Stimulated activated CD8-positive, alpha-beta memory T cell treated with anti-CD3 and anti-CD28 coated beads, Interleukin-4, amount 100 ng/mL, for 24 hours (primary cell): ENCODE data around the gene STPG2.
"Not testable (repeated sequence)": the region's sequence is repeated elsewhere in the genome, so short reads cannot be mapped to it uniquely, and the experiment has no call there.

Experiments used
- DNase-seq: peaks from one replicate; pipeline ENCODE4 v3.0.0-alpha.2; 2020; ENCODE audit warnings: low read depth

Gene STPG2

DNA sequence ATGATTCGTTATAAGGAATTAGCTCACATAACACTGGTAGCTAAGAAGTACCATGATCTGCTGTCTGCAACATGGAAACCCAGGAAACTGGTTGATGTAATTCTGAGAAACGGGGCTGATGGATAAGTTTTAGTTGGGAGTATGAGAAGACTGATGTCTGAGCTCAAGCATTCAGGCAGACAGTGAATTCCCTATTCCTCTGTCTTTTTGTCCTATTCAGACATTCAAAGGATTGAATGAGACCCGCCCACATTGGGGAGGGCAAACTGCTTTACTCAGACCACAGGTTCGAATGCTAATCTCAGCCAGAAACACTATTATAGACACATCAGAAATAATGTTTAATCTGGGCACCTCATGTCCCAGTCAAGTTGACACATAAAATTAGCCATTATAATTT, 515.5 kb downstream of the STPG2 start:
- no peak for DNase-seq

GRCh38 chr4:97624204-97624603, 519.1 kb downstream of the STPG2 start:
- no peak for DNase-seq

- no peak for DNase-seq
Observed at GRCh38 chr4:97605932-97606331, 537.3 kb downstream of the STPG2 start.

GRCh38 chr4:97593248-97593647, 550.0 kb downstream of the STPG2 start:
- DNase-seq, result no peak

GRCh38 chr4:97590266-97590665, 553.0 kb downstream of the STPG2 start:
- DNase-seq, result no peak

DNA sequence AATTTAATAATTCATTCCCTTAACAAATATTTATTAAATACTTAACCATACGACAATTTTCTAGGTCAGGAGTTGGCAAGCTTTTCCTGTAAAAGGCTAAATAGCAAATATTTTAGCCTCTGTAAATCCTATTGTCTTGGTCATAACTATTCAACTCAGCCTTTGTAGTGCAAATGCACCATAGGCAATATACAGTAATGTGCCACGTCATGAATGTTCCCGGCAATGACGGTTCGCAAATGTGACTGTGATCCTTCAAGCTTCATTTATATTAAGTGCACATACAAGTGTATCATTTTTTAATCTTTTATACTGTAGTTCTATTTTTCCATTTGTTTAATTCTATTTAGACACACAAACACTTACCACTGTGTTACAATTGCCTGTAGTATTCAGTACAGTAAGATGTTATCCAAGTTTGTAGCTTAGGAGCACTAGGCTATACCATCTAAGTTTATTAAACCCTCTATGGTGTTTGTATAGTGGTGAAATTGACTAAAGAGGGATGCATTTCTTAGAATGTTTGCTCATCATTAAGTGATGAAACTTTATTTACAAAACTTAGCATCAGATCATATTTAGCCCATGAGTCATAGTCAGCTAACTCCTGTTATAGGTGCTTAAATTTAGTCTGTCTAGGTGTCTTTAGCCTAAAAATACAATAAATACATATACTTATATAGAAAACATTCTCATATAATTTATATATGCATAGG, 553.6 kb downstream of the STPG2 start:
- no peak for DNase-seq

GRCh38 chr4:97587912-97588311, 555.4 kb downstream of the STPG2 start:
- DNase-seq, result no peak

- no peak for DNase-seq
Observed at GRCh38 chr4:97585274-97585673, 558.0 kb downstream of the STPG2 start.

DNA sequence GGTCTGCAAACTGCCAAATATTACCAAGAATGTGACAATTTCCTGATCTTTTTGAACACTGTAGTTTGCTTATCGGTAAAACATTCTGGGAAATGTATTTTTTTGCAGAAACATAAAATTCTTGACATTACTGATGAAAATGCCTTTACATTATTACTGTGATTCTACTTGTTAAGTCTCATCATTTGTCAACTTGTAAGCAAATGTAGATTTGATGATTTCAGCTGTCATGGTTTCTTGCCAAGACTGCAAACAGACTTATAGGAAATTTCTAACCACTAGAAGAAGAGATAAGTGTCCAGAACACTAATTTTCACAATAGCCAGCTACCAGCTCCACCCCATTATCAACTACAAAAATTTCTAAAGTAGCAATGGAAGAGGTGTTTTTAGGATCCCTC, 560.4 kb downstream of the STPG2 start:
- no peak for DNase-seq

- no peak for DNase-seq
Observed at GRCh38 chr4:97577004-97577403, 566.3 kb downstream of the STPG2 start.

DNA sequence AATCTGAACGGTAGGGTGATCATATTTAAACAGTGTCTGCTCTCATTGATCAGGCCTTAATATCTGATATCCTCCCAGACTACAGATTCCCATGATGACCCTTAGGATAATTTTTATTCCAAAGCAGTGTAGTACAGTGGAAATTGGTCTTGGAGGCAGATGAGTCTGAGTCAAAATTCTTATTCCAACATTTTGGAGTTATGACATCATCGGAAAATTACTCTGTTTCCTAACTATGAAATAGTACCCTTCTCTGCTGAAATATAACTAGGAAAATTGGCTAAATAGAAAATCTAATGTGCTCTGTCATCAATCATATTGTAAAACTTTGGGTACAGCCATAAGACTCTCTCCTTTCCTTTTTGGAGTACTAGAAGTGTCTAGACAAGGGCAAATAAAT, 583.3 kb downstream of the STPG2 start:
- no peak for DNase-seq

DNA sequence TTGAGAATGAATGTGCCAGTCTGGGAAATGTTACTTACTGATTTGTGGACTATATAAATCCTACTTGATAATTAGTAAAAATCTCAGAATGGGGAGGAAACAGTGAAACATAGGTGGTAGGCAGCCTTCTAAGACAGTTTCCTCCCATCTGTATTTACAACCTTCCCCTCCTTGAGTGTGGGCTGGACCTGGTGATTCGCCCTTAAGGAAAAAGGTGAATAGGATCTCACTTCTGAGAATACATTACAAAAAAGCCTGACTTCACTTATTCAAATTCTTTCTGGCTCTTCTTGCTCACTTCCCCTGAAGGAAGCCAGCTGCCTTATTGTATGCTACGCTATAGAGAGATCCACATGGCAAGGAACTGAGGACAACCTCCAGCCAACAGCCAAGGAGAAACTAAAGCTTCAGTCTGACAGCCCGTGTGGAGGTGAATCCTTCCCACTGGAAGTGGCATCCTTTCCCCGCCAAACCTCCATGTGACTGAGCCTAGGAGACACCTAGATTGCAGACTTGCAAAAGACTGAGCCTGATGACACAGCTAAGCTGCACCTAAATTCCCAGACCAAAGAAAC, 585.0 kb downstream of the STPG2 start:
- DNase-seq, result no peak

DNA sequence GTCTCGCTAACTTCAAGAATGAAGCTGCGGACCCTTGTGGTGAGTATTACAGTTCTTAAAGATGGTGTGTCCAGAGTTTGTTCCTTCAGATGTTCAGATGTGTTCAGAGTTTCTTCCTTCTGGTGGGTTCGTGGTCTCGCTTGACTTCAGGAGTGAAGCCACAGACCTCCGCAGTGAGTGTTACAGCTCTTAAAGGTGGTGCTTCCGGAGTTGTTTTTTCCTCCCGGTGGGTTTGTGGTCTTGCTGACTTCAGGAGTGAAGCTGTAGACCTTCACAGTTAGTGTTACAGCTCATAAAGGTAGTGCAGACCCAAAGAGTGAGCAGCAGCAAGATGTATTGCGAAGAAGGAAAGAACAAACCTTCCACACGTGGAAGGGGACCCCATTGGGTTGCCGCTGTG, 592.6 kb downstream of the STPG2 start:
- not testable (repeated sequence) for DNase-seq

GRCh38 chr4:97548943-97549583, 594.2 kb downstream of the STPG2 start:
- DNase-seq, result no peak

DNA sequence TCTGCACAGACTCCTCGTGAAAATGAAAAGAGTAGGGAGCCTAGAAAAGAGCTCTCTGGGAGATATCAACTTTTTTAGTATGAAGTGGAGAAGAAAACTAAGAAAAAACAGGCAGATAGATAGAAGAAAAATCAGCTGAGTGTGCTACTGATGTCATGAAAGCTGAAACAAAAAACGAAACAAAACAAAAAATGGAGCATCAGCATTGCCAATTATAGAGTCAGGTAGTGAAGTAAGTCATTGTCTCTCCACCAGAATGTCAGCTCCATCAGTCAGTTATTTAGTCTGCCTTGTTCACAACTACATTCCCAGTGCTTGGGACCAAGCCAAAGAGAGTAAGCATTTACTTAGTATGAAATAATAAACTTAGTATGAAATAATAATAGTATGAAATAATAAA, 595.1 kb downstream of the STPG2 start:
- DNase-seq, result no peak

DNA sequence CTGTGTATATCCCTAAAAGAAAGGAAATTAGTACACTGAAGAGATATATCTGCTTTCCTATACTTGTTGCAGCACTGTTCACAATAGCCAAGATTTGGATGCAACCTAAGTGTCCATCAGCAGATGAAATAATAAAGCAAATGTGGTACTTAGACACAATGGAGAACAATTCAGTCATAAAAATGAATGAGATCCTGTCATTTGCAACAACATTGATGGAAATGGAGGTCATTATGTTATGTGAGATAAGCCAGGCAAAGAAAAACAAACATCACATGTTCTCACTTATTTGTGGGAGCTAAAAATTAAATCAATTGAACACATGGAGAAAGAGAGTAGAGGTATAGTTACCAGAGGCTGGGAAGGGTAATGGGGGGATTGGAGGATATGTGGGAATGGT, 611.9 kb downstream of the STPG2 start:
- DNase-seq, result no peak

DNA sequence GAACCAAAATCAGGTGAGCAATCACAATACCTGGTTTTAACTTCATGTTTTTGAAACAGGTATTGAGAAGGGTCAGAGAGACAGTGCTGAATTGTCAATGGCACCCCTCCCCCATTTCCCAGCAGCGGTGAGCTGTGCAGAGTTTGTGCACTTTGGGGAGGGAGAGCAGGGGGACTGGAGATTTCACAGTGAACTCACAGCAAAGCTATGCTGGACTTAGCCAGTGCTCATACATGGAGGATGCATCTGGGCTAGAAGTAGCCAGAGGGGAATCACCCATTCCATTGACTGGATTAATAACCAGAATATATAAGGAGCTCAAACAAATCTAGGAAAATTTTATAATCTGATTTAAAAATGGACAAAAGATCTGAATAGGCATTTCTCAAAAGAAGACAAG, 612.6 kb downstream of the STPG2 start:
- no peak for DNase-seq

DNA sequence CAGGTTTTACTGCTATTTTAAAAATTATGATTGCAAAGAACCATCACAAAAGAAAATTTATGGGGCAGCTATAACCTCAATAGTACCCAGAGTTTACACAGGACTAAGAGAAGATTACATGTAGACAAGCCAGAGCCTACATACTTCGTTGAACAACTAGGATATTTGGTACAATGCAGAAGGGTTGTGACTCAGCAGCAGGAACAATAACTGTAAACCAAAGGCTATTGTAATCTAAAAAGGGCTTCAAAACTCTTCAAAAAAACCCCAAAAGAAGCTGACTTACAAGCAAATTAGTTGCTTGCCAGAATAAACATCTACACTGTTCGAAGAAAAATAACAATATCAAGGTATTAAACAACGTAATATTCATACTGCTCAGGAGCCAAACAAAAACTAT, 618.0 kb downstream of the STPG2 start:
- no peak for DNase-seq

DNA sequence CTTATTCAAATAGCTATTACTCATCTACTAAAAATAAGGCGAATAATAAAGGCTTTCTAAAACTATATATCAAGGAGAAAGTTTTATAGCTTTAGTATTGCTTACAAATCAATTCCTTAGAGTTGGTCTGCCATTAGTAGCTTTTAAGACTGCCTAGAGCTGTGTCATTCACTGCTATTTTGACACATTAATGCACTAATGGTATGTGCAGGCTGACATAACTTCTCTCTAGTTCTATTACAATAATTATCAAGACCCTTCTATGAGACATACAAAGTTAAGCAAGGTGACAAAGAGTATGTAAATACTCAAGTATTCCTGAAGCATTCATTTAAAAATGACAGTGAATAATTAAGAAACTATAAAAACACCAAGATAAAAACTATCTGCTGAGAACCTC, 625.3 kb downstream of the STPG2 start:
- no peak for DNase-seq

GRCh38 chr4:97513917-97514316, 629.4 kb downstream of the STPG2 start:
- no peak for DNase-seq
